Femur (tissue), 1 donor: Measurements from ENCODE around the gene VPS26B.
A peak's percentile ranks its signal among the peaks of the same experiment; 100 is the strongest.
"Not testable (repeated sequence)": the region's sequence is repeated elsewhere in the genome, so short reads cannot be mapped to it uniquely, and the experiment has no call there.

Experiments
- DNase-seq: peaks from one replicate; pipeline ENCODE4 v3.0.0-alpha.2; 2017

The VPS26B gene

DNA sequence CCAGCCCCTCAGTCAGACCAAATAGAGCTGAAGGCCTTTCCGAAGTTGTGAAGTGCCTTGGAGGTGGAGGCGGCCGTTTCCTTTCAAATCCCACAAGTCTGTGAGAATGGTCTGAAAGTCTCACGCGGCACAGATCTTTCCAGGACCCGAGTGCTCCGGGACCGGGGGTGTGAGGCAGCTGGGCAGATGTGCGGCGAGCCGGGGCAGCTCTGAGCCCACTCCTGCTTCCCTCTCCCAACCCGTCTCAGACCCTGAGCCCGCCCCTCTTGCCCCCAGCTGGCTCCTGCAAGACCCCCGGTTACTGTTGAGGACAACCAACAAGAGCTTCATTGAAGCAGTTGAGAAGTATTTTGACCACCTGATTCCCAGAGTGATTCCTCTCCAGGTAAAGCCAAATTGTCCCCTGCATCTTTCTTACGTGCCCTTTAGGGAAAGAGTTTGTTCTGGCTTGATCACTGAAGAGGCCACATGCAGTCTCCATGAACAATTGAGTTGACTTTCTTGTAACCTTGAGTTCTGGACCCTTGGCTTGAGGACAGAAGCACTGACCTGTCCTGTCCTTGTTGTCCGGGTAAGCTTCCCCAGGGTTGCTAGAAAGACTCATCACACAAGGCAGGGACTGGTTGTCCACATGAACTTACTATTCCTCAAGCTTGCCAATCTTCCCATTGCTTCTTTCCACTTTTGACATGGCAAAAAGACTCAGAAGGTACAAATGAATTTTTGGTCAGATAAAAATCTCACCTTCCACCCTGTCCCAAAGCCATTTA is 59.2 kb downstream of the VPS26B start:
- no peak for DNase-seq

DNA sequence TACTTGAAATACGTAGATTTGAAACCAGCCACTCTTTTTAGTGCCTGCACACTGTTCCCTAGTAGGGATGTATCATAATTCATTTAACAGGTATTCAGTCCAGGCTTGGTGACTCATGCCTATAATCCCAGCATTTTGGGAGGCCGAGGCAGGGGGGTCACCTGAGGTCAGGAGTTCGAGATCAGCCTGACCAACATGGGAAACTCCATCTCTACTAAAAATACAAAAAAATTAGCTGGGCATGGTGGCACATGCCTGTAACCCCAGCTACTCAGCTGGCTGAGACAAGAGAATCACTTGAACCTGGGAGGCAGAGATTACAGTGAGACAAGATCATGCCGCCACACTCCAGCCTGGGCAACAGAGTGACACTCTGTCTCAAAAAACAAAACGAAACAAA is 59.9 kb downstream of the VPS26B start:
- not testable (repeated sequence) for DNase-seq

DNA sequence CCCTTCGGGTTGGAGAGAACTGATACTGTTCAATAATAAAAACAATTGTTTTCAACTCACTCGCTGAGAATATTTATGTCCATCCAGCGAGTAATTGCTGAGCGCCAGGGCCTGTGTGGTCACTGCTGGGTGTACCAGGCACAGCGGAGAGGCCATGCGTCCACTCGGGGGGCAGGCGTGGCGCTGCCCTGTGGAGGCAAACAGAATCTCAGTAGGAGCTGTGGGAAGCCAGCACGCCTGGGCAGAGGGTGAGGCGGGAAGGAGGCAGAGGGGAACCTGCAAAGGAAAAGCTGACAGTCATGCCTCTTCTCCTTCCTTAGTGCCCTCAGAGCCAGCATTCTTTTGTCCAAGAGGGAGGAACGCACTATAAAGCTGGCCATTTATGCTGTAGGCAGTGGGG is 63.1 kb downstream of the VPS26B start:
- no peak for DNase-seq

DNA sequence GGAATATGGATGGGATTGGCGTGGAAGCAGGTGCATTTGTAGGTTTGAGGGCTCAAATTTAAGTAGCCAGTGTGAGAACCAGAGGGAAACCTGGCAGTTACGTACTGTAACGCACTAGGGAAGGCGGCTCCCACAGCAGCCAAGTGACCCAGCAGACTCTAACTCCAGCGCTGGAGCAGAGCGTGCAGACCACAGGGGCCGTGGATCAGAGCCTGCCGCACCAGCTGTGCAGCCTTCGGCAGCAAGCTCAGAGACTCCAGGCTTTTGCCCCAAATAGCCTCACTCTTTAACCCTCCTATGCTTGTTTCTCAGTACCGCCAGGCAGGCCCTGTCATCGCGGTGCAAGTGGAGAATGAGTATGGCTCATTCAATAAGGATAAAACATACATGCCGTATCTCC is 64.0 kb downstream of the VPS26B start:
- DNase-seq, result no peak

DNA sequence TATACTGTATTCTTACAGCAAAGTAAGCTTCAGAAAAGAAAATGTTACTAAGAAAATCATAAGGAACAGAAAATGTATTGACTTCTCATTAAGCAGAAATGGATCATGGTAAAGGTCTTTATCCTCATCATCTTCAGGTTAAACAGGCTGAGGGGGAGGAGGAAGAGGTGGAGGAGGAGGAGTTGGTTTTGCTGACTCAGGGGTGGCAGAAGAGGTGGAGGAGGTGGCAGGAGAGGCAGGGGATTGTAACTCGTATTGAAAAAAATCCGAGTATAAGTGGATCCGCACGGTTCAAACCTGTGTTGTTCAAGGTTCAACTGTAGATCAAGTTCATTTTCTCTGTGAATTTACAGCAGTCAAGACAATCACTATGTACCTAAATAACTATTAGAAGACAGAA is 64.7 kb downstream of the VPS26B start:
- no peak for DNase-seq

DNA sequence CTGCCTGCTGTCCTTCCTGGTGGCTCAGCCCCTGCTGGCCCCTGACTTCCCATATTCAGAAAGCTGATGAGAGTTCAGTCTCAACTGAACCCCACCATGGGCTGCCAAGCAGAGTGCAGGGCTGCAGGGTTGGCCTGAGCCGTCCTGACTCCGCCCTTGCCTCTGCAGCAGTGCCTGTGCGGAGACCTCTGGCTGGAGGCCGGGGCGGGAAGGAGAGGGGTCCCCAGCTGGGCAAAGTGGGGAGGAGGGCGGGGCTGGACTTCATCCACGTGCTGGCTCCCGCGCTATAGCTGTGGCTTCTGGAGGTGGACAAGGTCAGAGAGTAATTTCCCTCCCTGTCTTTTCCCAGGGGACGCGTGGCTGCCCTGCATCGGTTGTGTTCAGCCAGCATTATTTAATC is 65.3 kb downstream of the VPS26B start:
- peak; percentile 46 for DNase-seq

DNA sequence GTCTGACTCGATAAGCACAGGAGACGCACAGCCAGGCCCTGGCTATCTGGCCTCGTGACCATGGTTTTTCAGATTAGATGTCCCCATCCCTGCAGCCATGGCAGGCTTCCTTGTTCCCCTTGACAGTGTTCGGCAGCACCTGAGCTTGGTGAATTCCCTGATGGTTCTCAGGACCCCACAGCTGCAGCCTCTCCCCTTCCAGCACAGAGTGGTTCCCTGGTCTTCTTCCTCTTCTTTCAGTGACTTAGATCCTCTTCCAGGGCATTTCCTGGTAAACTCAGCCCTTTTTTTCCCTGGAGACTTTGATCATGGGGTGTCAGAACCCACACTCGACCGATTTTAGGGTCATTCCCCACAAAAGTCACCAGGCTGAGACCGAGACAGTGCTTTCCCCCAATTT is 66.2 kb downstream of the VPS26B start:
- no peak for DNase-seq

DNA sequence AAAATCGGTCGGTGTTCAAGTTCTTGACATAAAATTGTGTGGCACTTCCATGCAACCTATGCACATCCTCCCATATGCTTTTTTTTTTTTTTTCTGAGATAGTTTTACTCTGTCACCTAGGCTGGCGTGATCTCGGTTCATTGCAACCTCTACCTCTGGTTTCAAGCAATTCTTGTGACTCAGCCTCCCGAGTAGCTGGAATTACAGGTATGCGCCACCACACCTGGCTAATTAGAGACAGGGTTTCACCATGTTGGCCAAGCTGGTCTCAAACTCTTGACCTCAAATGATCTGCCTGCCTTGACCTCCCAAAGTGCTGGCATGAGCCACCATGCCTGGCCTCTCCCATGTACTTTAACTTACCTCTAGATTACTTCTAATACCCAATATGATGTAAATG is 66.7 kb downstream of the VPS26B start:
- DNase-seq, result no peak

DNA sequence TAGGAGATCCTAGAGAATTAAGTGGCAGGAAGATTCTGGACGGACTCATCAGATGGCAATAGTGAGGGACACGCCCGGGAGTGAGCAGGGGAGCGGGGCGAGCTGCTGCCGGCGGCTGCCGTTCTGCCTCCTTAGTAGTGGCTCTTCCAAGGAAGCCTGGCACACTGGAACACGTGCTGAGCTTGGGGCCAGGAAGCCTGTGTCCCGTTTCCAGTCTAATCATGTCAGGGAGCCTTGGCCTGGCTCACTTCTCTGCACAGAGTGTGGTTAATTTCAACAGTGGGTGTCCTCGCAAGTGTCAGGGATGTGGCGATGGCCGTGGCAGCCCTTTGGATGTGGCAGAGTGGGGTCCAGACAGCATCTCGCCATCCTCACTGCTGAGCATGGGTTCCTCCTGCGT is 68.2 kb downstream of the VPS26B start:
- DNase-seq, result no peak

DNA sequence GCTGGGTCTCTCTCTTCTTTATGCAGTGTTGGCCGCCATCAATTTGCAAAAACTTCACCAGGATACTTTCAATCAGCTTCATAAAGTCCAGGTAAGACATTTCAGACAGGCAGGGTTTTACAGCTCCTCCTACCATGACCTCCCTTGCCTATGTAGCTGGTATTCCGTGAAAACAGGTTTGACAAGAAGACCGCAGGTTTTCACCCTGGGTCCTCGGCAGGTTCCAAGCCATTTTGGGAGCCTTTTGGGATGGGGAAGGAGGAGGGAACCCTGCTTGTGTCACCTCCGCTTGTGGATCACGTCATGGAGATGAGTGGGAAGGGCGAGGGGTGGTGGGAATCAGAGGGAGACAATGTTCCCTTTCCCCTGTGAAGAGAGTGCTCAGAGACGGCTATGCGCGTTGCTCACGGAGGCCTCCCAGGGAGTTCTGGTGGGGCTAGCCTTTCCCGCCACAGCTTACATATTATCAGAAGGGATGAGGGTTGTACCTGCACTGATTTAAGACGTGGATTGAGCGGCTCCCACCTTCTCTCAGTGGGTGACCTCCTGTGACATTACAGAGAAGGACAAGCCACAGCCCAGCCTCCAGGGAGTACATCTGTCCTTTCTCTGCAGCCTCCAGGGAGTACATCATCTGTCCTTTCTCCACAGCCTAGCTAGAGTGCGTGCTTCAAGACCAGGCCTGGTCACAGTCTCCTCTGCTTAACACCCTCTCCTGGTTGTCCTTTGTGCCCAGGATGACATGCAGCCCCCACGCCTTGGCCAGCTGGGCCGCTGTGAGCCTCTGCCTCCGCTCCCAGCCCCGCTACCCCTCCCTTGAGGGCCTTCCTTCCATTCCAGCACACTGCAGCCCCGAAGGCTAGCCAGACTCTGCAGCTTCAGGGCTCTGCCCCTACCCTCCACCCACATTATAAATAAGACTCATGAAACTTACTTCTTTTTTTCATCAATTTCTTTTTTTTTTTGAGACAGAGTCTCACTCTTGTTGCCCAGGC is 68.9 kb downstream of the VPS26B start:
- DNase-seq, result no peak

DNA sequence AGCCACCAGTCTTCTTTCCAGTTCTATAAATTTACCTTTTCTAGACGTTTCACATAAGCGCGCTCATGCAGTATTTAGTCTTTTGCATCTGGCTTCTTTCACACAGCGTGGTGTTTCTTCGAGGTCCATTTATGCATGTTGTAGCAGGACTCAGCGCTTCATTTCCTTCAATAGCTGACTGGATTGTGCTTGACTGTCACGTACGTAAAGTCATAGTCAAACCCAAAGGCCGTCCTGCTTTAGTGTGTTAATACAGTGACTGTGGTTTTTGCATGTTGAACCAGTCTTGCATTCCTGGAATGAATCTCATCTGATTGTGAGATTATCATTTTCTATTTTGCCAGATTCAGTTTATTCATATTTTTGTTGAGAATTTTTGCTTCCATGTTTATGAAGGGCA is 70.2 kb downstream of the VPS26B start:
- DNase-seq, result no peak
